PC-9 (cell line): Measurements from ENCODE around the gene HSD11B1L.

Experiments used
- EZH2 ChIP-seq: fragments of 200-600 bp; sonication (generic); IDR thresholded peaks from 2 replicates; pipeline ENCODE4 v1.8.0; 2017; ENCODE audit warnings: antibody characterized with exemption, low read depth
- TF ChIP-seq, protein P1 (sequence below): fragments of 200-600 bp; sonication (generic); conservative IDR thresholded peaks from 2 replicates; pipeline ENCODE4 v1.6.1; 2017; ENCODE audit warnings: mixed run types, antibody characterized with exemption, mild to moderate bottlenecking, moderate library complexity

DNA sequence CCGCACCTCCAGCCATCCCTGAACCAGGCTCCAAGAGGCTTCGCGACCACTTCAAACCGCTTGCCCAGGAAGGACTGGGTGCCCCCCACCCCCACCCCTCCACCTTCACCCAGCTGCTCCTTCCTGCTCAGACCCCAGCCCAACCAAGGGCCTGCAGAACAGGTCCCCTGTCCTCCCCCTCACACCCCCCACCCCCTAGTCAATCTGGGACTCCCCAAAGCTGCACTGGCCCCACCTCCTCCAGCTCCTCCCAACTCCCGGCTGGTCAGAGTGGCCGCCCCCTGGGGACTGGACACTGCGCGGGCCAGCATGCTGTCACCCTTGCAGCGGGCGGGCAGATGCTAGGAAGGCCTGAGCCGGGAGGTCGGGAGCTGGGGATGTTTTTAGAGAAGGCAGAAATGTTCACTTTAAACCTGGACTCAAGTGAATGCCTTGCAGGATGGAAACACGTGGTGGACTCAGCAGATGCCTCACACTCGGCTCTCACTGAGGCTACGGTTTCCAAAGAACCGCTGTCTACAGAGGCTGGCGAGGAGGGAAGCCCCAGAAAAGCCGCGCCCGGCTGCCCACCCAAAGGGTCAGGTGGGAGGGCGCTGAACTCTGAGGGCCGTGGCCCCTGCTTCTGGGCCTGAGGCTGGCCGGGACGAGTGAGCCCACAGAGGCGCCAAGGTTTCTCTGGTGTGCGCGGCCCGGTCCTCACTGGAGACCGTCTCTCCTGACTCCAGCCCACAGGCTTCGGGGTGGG lies 17.2 kb downstream of the HSD11B1L start:
- TF ChIP-seq, protein P1, sequence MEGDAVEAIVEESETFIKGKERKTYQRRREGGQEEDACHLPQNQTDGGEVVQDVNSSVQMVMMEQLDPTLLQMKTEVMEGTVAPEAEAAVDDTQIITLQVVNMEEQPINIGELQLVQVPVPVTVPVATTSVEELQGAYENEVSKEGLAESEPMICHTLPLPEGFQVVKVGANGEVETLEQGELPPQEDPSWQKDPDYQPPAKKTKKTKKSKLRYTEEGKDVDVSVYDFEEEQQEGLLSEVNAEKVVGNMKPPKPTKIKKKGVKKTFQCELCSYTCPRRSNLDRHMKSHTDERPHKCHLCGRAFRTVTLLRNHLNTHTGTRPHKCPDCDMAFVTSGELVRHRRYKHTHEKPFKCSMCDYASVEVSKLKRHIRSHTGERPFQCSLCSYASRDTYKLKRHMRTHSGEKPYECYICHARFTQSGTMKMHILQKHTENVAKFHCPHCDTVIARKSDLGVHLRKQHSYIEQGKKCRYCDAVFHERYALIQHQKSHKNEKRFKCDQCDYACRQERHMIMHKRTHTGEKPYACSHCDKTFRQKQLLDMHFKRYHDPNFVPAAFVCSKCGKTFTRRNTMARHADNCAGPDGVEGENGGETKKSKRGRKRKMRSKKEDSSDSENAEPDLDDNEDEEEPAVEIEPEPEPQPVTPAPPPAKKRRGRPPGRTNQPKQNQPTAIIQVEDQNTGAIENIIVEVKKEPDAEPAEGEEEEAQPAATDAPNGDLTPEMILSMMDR = no peak
- TF ChIP-seq EZH2 = no peak
